HepG2 (cell line): Measurements from ENCODE around the gene KIAA0232. TPM values are rescaled to one million over a fixed set of nuclear protein-coding genes. Genes with fewer than 3 reads are reported as not detected.

Experiments used
- DBP ChIP-seq: sonication (generic); formaldehyde crosslinking; IDR thresholded peaks from 2 replicates; pipeline ENCODE4 v1.4.0; 2020; ENCODE audit warnings: missing genetic modification reagents; ENCODE audit errors: not compliant biosample characterization
- FOSL1 ChIP-seq: sonication (generic); formaldehyde crosslinking; IDR thresholded peaks from 2 replicates; pipeline ENCODE4 v1.9.0; 2021; ENCODE audit warnings: missing genetic modification reagents, borderline replicate concordance
- HES4 ChIP-seq: sonication (generic); formaldehyde crosslinking; IDR thresholded peaks from 2 replicates; pipeline ENCODE4 v1.9.0; 2021; ENCODE audit warnings: mild to moderate bottlenecking, missing genetic modification reagents, borderline replicate concordance
- HINFP ChIP-seq: sonication (generic); formaldehyde crosslinking; IDR thresholded peaks from 2 replicates; pipeline ENCODE4 v1.4.0; 2020; ENCODE audit warnings: low read depth, mild to moderate bottlenecking, missing genetic modification reagents
- ISX ChIP-seq: sonication (generic); formaldehyde crosslinking; conservative IDR thresholded peaks from 2 replicates; pipeline ENCODE4 v1.5.0; 2020; ENCODE audit warnings: missing genetic modification reagents
- MED1 ChIP-seq: sonication (generic); formaldehyde crosslinking; IDR thresholded peaks from 2 replicates; pipeline ENCODE4 v1.4.0; 2020; ENCODE audit warnings: missing genetic modification reagents
- NR1H2 ChIP-seq: sonication (generic); formaldehyde crosslinking; IDR thresholded peaks from 2 replicates; pipeline ENCODE4 v1.8.1; 2022; ENCODE audit warnings: low read depth, missing genetic modification reagents, borderline replicate concordance
- PHF20 ChIP-seq: sonication (generic); formaldehyde crosslinking; IDR thresholded peaks from 2 replicates; pipeline ENCODE4 v1.5.0; 2020; ENCODE audit warnings: mild to moderate bottlenecking, missing genetic modification reagents
- PLSCR1 ChIP-seq: sonication (generic); formaldehyde crosslinking; IDR thresholded peaks from 2 replicates; pipeline ENCODE4 v1.5.0; 2020; ENCODE audit warnings: missing genetic modification reagents, mild to moderate bottlenecking, borderline replicate concordance
- SMARCC2 ChIP-seq: fragments of 450-650 bp; IDR thresholded peaks from 2 replicates; pipeline ENCODE4 v1.6.1; 2017; ENCODE audit warnings: antibody characterized with exemption, mild to moderate bottlenecking
- SNAPC4 ChIP-seq: sonication (generic); formaldehyde crosslinking; IDR thresholded peaks from 2 replicates; pipeline ENCODE4 v1.4.0; 2020; ENCODE audit warnings: mild to moderate bottlenecking, missing genetic modification reagents
- TSC22D2 ChIP-seq: sonication (generic); formaldehyde crosslinking; IDR thresholded peaks from 2 replicates; pipeline ENCODE4 v1.5.1; 2020; ENCODE audit warnings: missing genetic modification reagents, mild to moderate bottlenecking, borderline replicate concordance
- ZBTB25 ChIP-seq: IDR thresholded peaks from 2 replicates; pipeline ENCODE4 v1.6.1; 2018; ENCODE audit warnings: missing genetic modification reagents
- ZBTB44 ChIP-seq: sonication (generic); formaldehyde crosslinking; IDR thresholded peaks from 2 replicates; pipeline ENCODE4 v1.4.0; 2020; ENCODE audit warnings: missing genetic modification reagents
- ZFP90 ChIP-seq: sonication (generic); formaldehyde crosslinking; IDR thresholded peaks from 2 replicates; pipeline ENCODE4 v1.8.0; 2022; ENCODE audit warnings: missing genetic modification reagents, mild to moderate bottlenecking, inconsistent platforms, borderline replicate concordance
- ZNF598 ChIP-seq: sonication (generic); formaldehyde crosslinking; IDR thresholded peaks from 2 replicates; pipeline ENCODE4 v1.5.1; 2020; ENCODE audit warnings: mild to moderate bottlenecking, missing genetic modification reagents, borderline replicate concordance
- polyA plus RNA-seq, 8 experiments: library from polyadenylated mRNA; depleted of rRNA in 3 of 8; stranded (reverse) in 7 of 8; unstranded in 1 of 8; fragments of >200 nt; fragmentation: Illumina TruSeq in 4 of 8; extraction: Trizol in 4 of 8; gene quantifications; 2 replicates each; pipeline versions ENCODE4 v1.2.1 to v1.2.3, GENCODE V29; 2011 to 2016; ENCODE audit warnings: low read depth in 4 of 8, missing spikeins in 1 of 8, mixed read lengths in 1 of 8; ENCODE audit not compliant: insufficient read depth in 1 of 8
- total RNA-seq, 5 experiments: library from RNA; depleted of rRNA; stranded (reverse); fragments of >200 nt; fragmentation: Illumina TruSeq; extraction: Trizol; gene quantifications; 2 replicates each; pipeline ENCODE4 v1.2.3, GENCODE V29; 2016; ENCODE audit warnings: low read depth in 1 of 5

The KIAA0232 gene
- total and polyA plus RNA-seq, 2 of the 13 experiments (the other 11 are each of a cell fraction or from before 2014, with no cell fraction given): 7.8 to 17.1 TPM

- TF ChIP-seq TSC22D2 (CRISPR knock-in tag) (no peak), SMARCC2 (no peak), FOSL1 (peak; percentile 63; the same call in 1 of the 2 replicates), ZBTB25 (peak; percentile 22; the same call in 1 of the 2 replicates), ZFP90 (CRISPR knock-in tag) (0 out of 2 replicates have a peak, but pooled peaks have one; percentile 56), SNAPC4 (0 out of 2 replicates have a peak, but pooled peaks have one; percentile 59), ZNF598 (no peak), DBP (CRISPR knock-in tag) (no peak), NR1H2 (CRISPR knock-in tag) (no peak), ISX (CRISPR knock-in tag) (no peak), HES4 (CRISPR knock-in tag) (no peak), MED1 (CRISPR knock-in tag) (peak; percentile 96), ZBTB44 (CRISPR knock-in tag) (no peak), HINFP (CRISPR knock-in tag) (peak; percentile 86), PHF20 (CRISPR knock-in tag) (peak; percentile 15; the same call in 1 of the 2 replicates), PLSCR1 (CRISPR knock-in tag) (no peak)
These were observed 33.0 kb upstream of the KIAA0232 start (continued) for GRCh38 chr4:6749340-6750171.
